IMR-90 (cell line): ENCODE measurements around the gene RADX. TPM values are rescaled to one million over a fixed set of nuclear protein-coding genes. Genes with fewer than 3 reads are reported as not detected.

Source experiments
- ATAC-seq: fragments of 200-7000 bp; cut with Tn5 transposase; 2 replicates; pipeline ENCODE4 v1.9.1; 2020; ENCODE audit warnings: low read depth, mild to moderate bottlenecking, moderate library complexity
- BruUV-seq: library from RNA; stranded (reverse); fragments of 400-500 nt; replicated peaks from 2 replicates; lab custom pipeline; 2021; lab: Mats Ljungman, UMichigan
- CTCF ChIA-PET: fragments of 300-600 bp; formaldehyde crosslinking; extraction: SDS; loops from one replicate; lab custom pipeline; 2021; ENCODE audit warnings: antibody characterized with exemption; lab: Yijun Ruan, JAX
- POLR2A ChIA-PET: fragments of 300-600 bp; sonication (Branson Sonifier 250); formaldehyde crosslinking; loops from one replicate; lab custom pipeline; 2022; ENCODE audit warnings: antibody characterized with exemption; ENCODE audit not compliant: unreplicated experiment; lab: Charles Lee
- DNase-seq: peaks from one replicate; pipeline ENCODE4 v3.0.0; 2013
- H2AFZ ChIP-seq: replicated peaks from 2 replicates; pipeline ENCODE3; 2013; ENCODE audit warnings: low read length, mild to moderate bottlenecking; ENCODE audit not compliant: poor library complexity
- H2AK5ac ChIP-seq: 2 replicates; pipeline ENCODE4 v1.6.1; 2013; ENCODE audit warnings: low read depth, low read length, inconsistent platforms
- H2AK9ac ChIP-seq: replicated peaks from 2 replicates; pipeline ENCODE3; 2013; ENCODE audit warnings: mild to moderate bottlenecking, low read depth, low read length, moderate library complexity; ENCODE audit not compliant: poor library complexity
- H2BK120ac ChIP-seq: 2 replicates; pipeline ENCODE4 v1.6.1; 2013; ENCODE audit warnings: low read depth, low read length, inconsistent platforms
- H2BK15ac ChIP-seq: 3 replicates; pipeline ENCODE4 v1.6.1; 2013; ENCODE audit warnings: low read depth, low read length, inconsistent platforms
- H2BK20ac ChIP-seq: 2 replicates; pipeline ENCODE4 v1.6.1; 2013; ENCODE audit warnings: low read depth, mild to moderate bottlenecking, inconsistent platforms, low read length, moderate library complexity
- H2BK5ac ChIP-seq: 2 replicates; pipeline ENCODE4 v1.6.1; 2013; ENCODE audit warnings: mild to moderate bottlenecking, low read depth, low read length, inconsistent platforms; ENCODE audit not compliant: poor library complexity, severe bottlenecking
- H3K14ac ChIP-seq: replicated peaks from 2 replicates; pipeline ENCODE4 v1.6.1; 2013; ENCODE audit warnings: low read depth, low read length, inconsistent platforms
- H3K18ac ChIP-seq: 2 replicates; pipeline ENCODE4 v1.6.1; 2013; ENCODE audit warnings: low read depth, low read length, control low read depth
- H3K23ac ChIP-seq: 2 replicates; pipeline ENCODE4 v1.6.1; 2013; ENCODE audit warnings: low read depth, low read length, inconsistent platforms
- H3K27ac ChIP-seq: 2 replicates; pipeline ENCODE4 v1.5.1; 2013; ENCODE audit warnings: mild to moderate bottlenecking, control low read depth, low read length; ENCODE audit not compliant: insufficient read depth
- H3K27me3 ChIP-seq: 2 replicates; pipeline ENCODE4 v1.6.1; 2013; ENCODE audit warnings: low read length; ENCODE audit not compliant: control insufficient read depth, insufficient read depth
- H3K36me3 ChIP-seq: 2 replicates; pipeline ENCODE4 v1.6.1; 2013; ENCODE audit warnings: low read length, mixed read lengths; ENCODE audit not compliant: control insufficient read depth, insufficient read depth
- H3K4ac ChIP-seq: 2 replicates; pipeline ENCODE4 v1.6.1; 2013; ENCODE audit warnings: low read depth, low read length, inconsistent platforms
- H3K4me1 ChIP-seq: 2 replicates; pipeline ENCODE4 v1.6.1; 2013; ENCODE audit warnings: low read length, mixed read lengths; ENCODE audit not compliant: control insufficient read depth, insufficient read depth
- H3K4me2 ChIP-seq: 2 replicates; pipeline ENCODE4 v1.6.1; 2013; ENCODE audit warnings: low read depth, mild to moderate bottlenecking, control low read depth, low read length, moderate library complexity
- H3K4me3 ChIP-seq: 2 replicates; pipeline ENCODE4 v1.5.1; 2013; ENCODE audit warnings: low read depth, mild to moderate bottlenecking, control low read depth, low read length, moderate library complexity; ENCODE audit not compliant: insufficient read depth
- H3K56ac ChIP-seq: 2 replicates; pipeline ENCODE4 v1.6.1; 2013; ENCODE audit warnings: low read length, inconsistent platforms; ENCODE audit not compliant: insufficient read depth; ENCODE audit errors: extremely low read depth
- H3K79me1 ChIP-seq, 2 experiments: 2 replicates each; pipeline ENCODE4 v1.6.1; 2013; ENCODE audit warnings: low read length in 2 of 2, inconsistent platforms in 1 of 2, low read depth in 1 of 2
- H3K9ac ChIP-seq: 2 replicates; pipeline ENCODE4 v1.6.1; 2013; ENCODE audit warnings: low read depth, low read length, control low read depth
- H3K9me1 ChIP-seq: 2 replicates; pipeline ENCODE4 v1.6.1; 2013; ENCODE audit warnings: low read length, inconsistent platforms; ENCODE audit not compliant: insufficient read depth
- H3K9me3 ChIP-seq: 2 replicates; pipeline ENCODE4 v1.6.1; 2013; ENCODE audit warnings: low read length; ENCODE audit not compliant: control insufficient read depth, insufficient read depth
- H4K20me1 ChIP-seq: 2 replicates; pipeline ENCODE4 v1.6.1; 2013; ENCODE audit warnings: low read length, inconsistent platforms; ENCODE audit not compliant: insufficient read depth
- H4K5ac ChIP-seq: 2 replicates; pipeline ENCODE4 v1.6.1; 2013; ENCODE audit warnings: mild to moderate bottlenecking, low read depth, low read length, control low read depth
- H4K8ac ChIP-seq, 2 experiments: 2 replicates each; pipeline ENCODE4 v1.6.1; 2013; ENCODE audit warnings: low read depth in 2 of 2, low read length in 2 of 2, control low read depth in 1 of 2, inconsistent platforms in 1 of 2
- H4K91ac ChIP-seq: 2 replicates; pipeline ENCODE4 v1.6.1; 2013; ENCODE audit warnings: low read depth, low read length, inconsistent platforms; ENCODE audit not compliant: insufficient read depth
- BHLHE40 ChIP-seq: fragments of 150-350 bp; IDR thresholded peaks from 2 replicates; pipeline ENCODE4 v1.6.1; 2016; ENCODE audit warnings: mild to moderate bottlenecking, low read depth, low read length
- whole genome bisulfite sequencing, 2 experiments: methylation state at CpG; one replicate each; pipeline versions ENCODE4 v1.1.5 to v1.1.7; 2013; ENCODE audit warnings: missing lambda C conversion rate in 2 of 2; ENCODE audit not compliant: insufficient read length in 1 of 2; ENCODE audit errors: extremely low coverage in 2 of 2; 5-methylcytosine and 5-hydroxymethylcytosine counted together
- dilution Hi-C: fragments of 300-500 bp; cut with HindIII; formaldehyde crosslinking; loops from one replicate; pipeline ENCODE4 v1.14.3; 2018; ENCODE audit warnings: low sequenced_read_pairs; ENCODE audit not compliant: unreplicated experiment
- in situ Hi-C: fragments of 300-500 bp; cut with MboI; formaldehyde crosslinking; loops from 3 replicates; pipeline ENCODE4 v1.14.3; 2019; ENCODE audit warnings: low sequenced_read_pairs, inconsistent platforms, mixed read lengths
- intact Hi-C: fragments of 100-400 bp; cut with micrococcal nuclease; formaldehyde crosslinking; loops from 2 replicates; pipeline ENCODE4 v1.10.0; 2022
- polyA plus RNA-seq, 3 experiments: library from polyadenylated mRNA; depleted of rRNA; stranded (reverse); fragments of >200 nt; gene quantifications; 2 replicates each; pipeline ENCODE4 v1.2.3, GENCODE V29; 2012; ENCODE audit warnings: low replicate concordance in 1 of 3
- total RNA-seq: library from RNA; depleted of rRNA; stranded (reverse); fragments of >200 nt; gene quantifications from 2 replicates; pipeline ENCODE4 v1.2.3, GENCODE V29; 2012
- TF ChIP-seq, protein P1 (sequence below): conservative IDR thresholded peaks from 2 replicates; pipeline ENCODE4 v1.5.1; 2012; ENCODE audit warnings: mild to moderate bottlenecking, low read depth, low read length, improper control_type of control experiment
- TF ChIP-seq, protein P2 (sequence below): fragments of 150-350 bp; IDR thresholded peaks from 2 replicates; pipeline ENCODE4 v1.6.1; 2017; ENCODE audit warnings: mild to moderate bottlenecking, antibody characterized with exemption, low read length, low read depth

RADX gene
- total and polyA plus RNA-seq, 2 of the 4 experiments (the other 2 are of a cell fraction) = 1.6 to 1.8 TPM

DNA sequence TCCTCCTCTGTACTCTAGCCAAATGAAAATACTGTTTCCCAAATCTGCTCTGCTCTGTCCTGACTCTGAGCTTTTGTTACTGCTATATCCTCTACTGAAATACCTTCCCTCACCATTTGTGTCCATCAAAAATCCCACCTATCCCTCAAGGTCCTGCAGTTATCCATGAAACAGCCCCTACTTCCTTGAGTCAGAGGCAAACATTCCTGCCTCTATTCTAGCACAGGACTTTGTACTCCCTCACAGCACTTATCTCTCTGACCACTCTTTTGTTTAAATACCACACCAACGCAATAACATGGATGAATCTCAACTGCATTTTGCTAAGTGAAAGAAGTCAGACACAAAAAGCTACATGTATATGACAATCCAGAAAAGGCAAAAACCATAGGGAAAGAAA, 104.2 kb downstream of the RADX start:
- Histone ChIP-seq H3K9me1 (no peaks in the 10 kb centered on the region), H2BK5ac (no peak overlapping the region), H2BK15ac (no peak overlapping the region), H3K9me3 (no peaks in the 10 kb centered on the region), H2AK5ac (no peak overlapping the region), H4K91ac (no peak overlapping the region), H3K4ac (no peak overlapping the region), H2BK20ac (no peak overlapping the region), H3K18ac (no peak overlapping the region), H2AK9ac (no peak overlapping the region), H3K9ac (no peak overlapping the region), H3K4me1 (no peaks in the 10 kb centered on the region), H4K8ac (no peak overlapping the region), H3K23ac (no peak overlapping the region), H3K27ac (no peak overlapping the region), H4K20me1 (no peaks in the 10 kb centered on the region), H3K4me2 (no peak overlapping the region), H2AFZ (no peak overlapping the region), H3K4me3 (no peak overlapping the region), H4K5ac (no peak overlapping the region), H3K14ac (no peak overlapping the region), H2BK120ac (no peak overlapping the region), H3K27me3 (peaks cover under 1% of the 10 kb centered on the region), H3K56ac (no peak overlapping the region), H3K36me3 (no peaks in the 10 kb centered on the region), H3K79me1 (no peaks in the 10 kb centered on the region)
- no CpG with 5 or more reads among the region's 1 CpG for WGBS, 2 experiments
- ChIA-PET POLR2A (no interaction called here), CTCF (no interaction called here)
- TF ChIP-seq, protein P1, sequence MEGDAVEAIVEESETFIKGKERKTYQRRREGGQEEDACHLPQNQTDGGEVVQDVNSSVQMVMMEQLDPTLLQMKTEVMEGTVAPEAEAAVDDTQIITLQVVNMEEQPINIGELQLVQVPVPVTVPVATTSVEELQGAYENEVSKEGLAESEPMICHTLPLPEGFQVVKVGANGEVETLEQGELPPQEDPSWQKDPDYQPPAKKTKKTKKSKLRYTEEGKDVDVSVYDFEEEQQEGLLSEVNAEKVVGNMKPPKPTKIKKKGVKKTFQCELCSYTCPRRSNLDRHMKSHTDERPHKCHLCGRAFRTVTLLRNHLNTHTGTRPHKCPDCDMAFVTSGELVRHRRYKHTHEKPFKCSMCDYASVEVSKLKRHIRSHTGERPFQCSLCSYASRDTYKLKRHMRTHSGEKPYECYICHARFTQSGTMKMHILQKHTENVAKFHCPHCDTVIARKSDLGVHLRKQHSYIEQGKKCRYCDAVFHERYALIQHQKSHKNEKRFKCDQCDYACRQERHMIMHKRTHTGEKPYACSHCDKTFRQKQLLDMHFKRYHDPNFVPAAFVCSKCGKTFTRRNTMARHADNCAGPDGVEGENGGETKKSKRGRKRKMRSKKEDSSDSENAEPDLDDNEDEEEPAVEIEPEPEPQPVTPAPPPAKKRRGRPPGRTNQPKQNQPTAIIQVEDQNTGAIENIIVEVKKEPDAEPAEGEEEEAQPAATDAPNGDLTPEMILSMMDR = no peak
- no peak for TF ChIP-seq BHLHE40
- TF ChIP-seq, protein P2, sequence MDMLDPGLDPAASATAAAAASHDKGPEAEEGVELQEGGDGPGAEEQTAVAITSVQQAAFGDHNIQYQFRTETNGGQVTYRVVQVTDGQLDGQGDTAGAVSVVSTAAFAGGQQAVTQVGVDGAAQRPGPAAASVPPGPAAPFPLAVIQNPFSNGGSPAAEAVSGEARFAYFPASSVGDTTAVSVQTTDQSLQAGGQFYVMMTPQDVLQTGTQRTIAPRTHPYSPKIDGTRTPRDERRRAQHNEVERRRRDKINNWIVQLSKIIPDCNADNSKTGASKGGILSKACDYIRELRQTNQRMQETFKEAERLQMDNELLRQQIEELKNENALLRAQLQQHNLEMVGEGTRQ = no peak
- in situ Hi-C loops (no loop called here), intact Hi-C loops (no loop called here), dilution Hi-C loops (no loop called here)
- peak; percentile 17 for DNase-seq
- BruUV-seq = no TSS peak
- ATAC-seq = no peak
